Cardiac fibroblast (primary cell): Measurements from ENCODE around the gene RPEL1.

ENCODE experiments used
- DNase-seq, 2 donors: peaks; one replicate each; pipeline versions ENCODE4 v3.0.0 to v3.0.0-alpha.2; 2010; ENCODE audit warnings: low read depth in 2 of 2
- H3K4me3 ChIP-seq, 2 donors: replicated peaks in 1 of 2; 1 replicate in 1 of 2; 2 replicates in 1 of 2; pipeline ENCODE4 v1.5.1; 2011; ENCODE audit warnings: low read depth in 2 of 2, low read length in 2 of 2, mild to moderate bottlenecking in 2 of 2, moderate library complexity in 1 of 2
- TF ChIP-seq, protein P1 (sequence below): IDR thresholded peaks from one replicate; pipeline ENCODE4 v1.5.1; 2011; ENCODE audit warnings: low read depth, mild to moderate bottlenecking, low read length, inconsistent platforms

RPEL1 gene

DNA sequence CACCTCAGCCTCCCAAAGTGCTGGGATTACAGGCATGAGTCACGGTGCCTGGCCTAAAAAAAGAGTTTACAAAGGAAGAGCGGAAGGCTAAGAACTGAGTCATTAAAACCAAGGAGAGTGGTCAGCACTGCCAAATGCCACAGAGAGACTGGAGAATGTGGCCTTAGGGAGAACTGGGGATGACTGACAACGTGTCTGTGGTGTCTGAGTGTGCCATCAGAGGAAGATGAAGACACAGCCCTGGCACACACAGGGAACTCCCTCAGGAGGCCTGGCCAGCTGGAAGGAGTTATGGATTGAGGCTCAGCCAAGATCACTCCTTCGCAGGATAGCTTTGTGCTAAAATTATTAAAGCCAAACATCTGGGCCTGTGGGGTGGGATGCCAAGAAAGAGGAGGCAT lies 27.4 kb downstream of the RPEL1 start:
- TF ChIP-seq, protein P1, sequence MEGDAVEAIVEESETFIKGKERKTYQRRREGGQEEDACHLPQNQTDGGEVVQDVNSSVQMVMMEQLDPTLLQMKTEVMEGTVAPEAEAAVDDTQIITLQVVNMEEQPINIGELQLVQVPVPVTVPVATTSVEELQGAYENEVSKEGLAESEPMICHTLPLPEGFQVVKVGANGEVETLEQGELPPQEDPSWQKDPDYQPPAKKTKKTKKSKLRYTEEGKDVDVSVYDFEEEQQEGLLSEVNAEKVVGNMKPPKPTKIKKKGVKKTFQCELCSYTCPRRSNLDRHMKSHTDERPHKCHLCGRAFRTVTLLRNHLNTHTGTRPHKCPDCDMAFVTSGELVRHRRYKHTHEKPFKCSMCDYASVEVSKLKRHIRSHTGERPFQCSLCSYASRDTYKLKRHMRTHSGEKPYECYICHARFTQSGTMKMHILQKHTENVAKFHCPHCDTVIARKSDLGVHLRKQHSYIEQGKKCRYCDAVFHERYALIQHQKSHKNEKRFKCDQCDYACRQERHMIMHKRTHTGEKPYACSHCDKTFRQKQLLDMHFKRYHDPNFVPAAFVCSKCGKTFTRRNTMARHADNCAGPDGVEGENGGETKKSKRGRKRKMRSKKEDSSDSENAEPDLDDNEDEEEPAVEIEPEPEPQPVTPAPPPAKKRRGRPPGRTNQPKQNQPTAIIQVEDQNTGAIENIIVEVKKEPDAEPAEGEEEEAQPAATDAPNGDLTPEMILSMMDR, result no peak
- peak; percentile 94 to 97 for DNase-seq
- no peak overlapping the region for H3K4me3 ChIP-seq

GRCh38 chr10:103276251-103276895 lies 30.7 kb downstream of the RPEL1 start:
- no peak overlapping the region for H3K4me3 ChIP-seq
- no peak for DNase-seq
- TF ChIP-seq, protein P1, result no peak

DNA sequence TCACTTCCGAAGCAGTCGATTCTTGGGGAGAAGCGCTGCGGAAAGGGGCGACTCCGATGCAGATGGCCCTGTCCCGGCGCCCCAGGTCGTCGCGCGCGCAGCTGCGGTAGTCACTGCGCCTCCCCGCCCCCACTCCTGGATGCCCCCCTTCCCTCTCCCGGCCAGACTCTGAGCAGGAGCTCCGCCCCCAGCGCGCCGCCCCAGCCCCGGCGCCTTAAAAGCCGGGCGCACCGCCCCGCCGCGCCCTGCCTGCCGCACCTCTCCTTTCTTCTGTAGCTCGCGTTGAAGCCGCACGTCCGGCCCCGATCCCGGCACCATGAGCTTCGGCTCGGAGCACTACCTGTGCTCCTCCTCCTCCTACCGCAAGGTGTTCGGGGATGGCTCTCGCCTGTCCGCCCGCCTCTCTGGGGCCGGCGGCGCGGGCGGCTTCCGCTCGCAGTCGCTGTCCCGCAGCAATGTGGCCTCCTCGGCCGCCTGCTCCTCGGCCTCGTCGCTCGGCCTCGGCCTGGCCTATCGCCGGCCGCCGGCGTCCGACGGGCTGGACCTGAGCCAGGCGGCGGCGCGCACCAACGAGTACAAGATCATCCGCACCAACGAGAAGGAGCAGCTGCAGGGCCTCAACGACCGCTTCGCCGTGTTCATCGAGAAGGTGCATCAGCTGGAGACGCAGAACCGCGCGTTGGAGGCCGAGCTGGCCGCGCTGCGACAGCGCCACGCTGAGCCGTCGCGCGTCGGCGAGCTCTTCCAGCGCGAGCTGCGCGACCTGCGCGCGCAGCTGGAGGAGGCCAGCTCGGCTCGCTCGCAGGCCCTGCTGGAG lies 31.4 kb downstream of the RPEL1 start, which contains the start of gene INA:
Gene INA, plus strand, starts transcription at position 243 of the 817 bp plus-strand sequence. Its CDS starts 74 bp downstream, at position 317.
- H3K4me3 ChIP-seq, result no peak within 1 kb of the TSS
- peak; percentile 23 to 40 for DNase-seq
- TF ChIP-seq, protein P1, result no peak

GRCh38 chr10:103277713-103278536 lies 32.2 kb downstream of the RPEL1 start:
- DNase-seq, result no peak
- TF ChIP-seq, protein P1, result no peak
- H3K4me3 ChIP-seq, result no peak overlapping the region

DNA sequence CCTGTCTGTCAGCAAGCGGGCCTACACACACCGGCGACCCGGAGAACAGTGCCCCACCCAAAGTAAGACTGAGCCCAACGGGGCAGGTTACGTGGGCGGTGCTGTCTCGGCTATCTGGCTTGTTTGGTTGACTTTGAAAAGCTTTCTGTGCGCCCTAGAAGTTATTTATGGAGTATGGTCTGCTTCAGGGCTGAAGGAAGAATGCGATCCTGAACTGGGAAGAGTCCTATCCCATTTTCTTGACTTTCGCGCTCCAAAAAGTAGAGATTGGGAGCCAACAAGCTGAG lies 32.8 kb downstream of the RPEL1 start:
- no peak for DNase-seq
- TF ChIP-seq, protein P1, result no peak
- no peak overlapping the region for H3K4me3 ChIP-seq

GRCh38 chr10:103278862-103279298 lies 33.2 kb downstream of the RPEL1 start:
- DNase-seq, result peak; percentile 61 to 62
- no peak overlapping the region for H3K4me3 ChIP-seq
- TF ChIP-seq, protein P1, result no peak
